Lung (tissue), 12 donors: Measurements from ENCODE around the gene FGFR2. TPM values are rescaled to one million over a fixed set of nuclear protein-coding genes. Genes with fewer than 3 reads are reported as not detected.

ENCODE experiments used
- ATAC-seq: fragments of 200-7000 bp; cut with Tn5 transposase; one replicate; pipeline ENCODE4 v1.9.1; 2020; ENCODE audit warnings: moderate number of reproducible peaks; ENCODE audit not compliant: insufficient read depth, low FRiP score
- DNase-seq, 3 donors: peaks; one replicate each; pipeline ENCODE4 v3.0.0-alpha.2; 2013 to 2017
- H3K27ac ChIP-seq, 2 donors: one replicate each; pipeline ENCODE4 v1.5.1; 2013; ENCODE audit warnings: mild to moderate bottlenecking in 2 of 2, moderate library complexity in 2 of 2, control low read depth in 1 of 2, inconsistent platforms in 1 of 2, low read depth in 1 of 2, low read length in 1 of 2
- H3K27me3 ChIP-seq, 3 donors: one replicate each; pipeline ENCODE4 v1.5.1; 2013; ENCODE audit warnings: low read length in 2 of 3; ENCODE audit not compliant: control insufficient read depth in 3 of 3, insufficient read depth in 3 of 3
- H3K36me3 ChIP-seq, 4 donors: one replicate each; pipeline ENCODE4 v1.5.1; 2013; ENCODE audit warnings: low read length in 4 of 4, mild to moderate bottlenecking in 1 of 4, moderate library complexity in 1 of 4; ENCODE audit not compliant: control insufficient read depth in 4 of 4, insufficient read depth in 4 of 4
- H3K4me1 ChIP-seq, 5 donors: one replicate each; pipeline ENCODE4 v1.5.1; 2013; ENCODE audit warnings: low read length in 5 of 5, mild to moderate bottlenecking in 2 of 5, moderate library complexity in 1 of 5; ENCODE audit not compliant: control insufficient read depth in 5 of 5, insufficient read depth in 5 of 5
- H3K4me3 ChIP-seq: one replicate; pipeline ENCODE4 v1.5.1; 2013; ENCODE audit warnings: mild to moderate bottlenecking, control low read depth, moderate library complexity
- H3K9ac ChIP-seq, 2 donors: one replicate each; pipeline ENCODE4 v1.5.1; 2013; ENCODE audit warnings: low read length in 2 of 2, control low read depth in 1 of 2; ENCODE audit not compliant: insufficient read depth in 1 of 2
- H3K9me3 ChIP-seq, 4 donors: one replicate each; pipeline ENCODE4 v1.5.1; 2013; ENCODE audit warnings: low read length in 3 of 4, mild to moderate bottlenecking in 1 of 4, moderate library complexity in 1 of 4; ENCODE audit not compliant: control insufficient read depth in 4 of 4, insufficient read depth in 3 of 4
- CTCF ChIP-seq: IDR thresholded peaks from 2 replicates; pipeline ENCODE4 v1.5.1; 2012; ENCODE audit warnings: mild to moderate bottlenecking; ENCODE audit errors: control extremely low read depth, extremely low read depth
- WGBS, 2 donors: extraction: QIAGEN DNeasy Blood & Tissue Kit; methylation state at CpG; one replicate each; pipeline ENCODE4 v1.1.7; 2013; 5-methylcytosine and 5-hydroxymethylcytosine counted together
- polyA plus RNA-seq, 2 donors: library from polyadenylated mRNA; stranded (reverse); fragments of 200-250 nt; gene quantifications; one replicate each; pipeline ENCODE4 v1.2.1, GENCODE V29; 2013
- total RNA-seq, 2 donors: library from RNA; depleted of rRNA in 1 of 2; stranded (reverse); fragments of >200 nt in 1 of 2; gene quantifications; one replicate each; pipeline ENCODE4 v1.2.1, GENCODE V29; 2014 to 2021
- donor health status: control.
- donor health status: control.
- donor health status: Bipolar disorder and iron deficiency.
- donor health status: healthy.
- donor health status: DM: yes; HTN: yes; CAD: no.

The FGFR2 gene
- total and polyA plus RNA-seq, 4 donors = 11.4 to 230 (median 41.7) TPM

- no peak for ATAC-seq
- WGBS, 2 donors = 86 to 92% methylated on average over 7 of the region's 7 CpGs
- Histone ChIP-seq H3K27me3 (no peaks in the 10 kb centered on the region), H3K9ac (no peak overlapping the region), H3K27ac (no peak overlapping the region), H3K36me3 (no peaks in the 10 kb centered on the region), H3K9me3 (no peaks in the 10 kb centered on the region), H3K4me3 (no peak overlapping the region), H3K4me1 (peaks cover 0 to 35% (median 18%) of the 10 kb centered on the region in 5 donors)
- no peak for DNase-seq
- no peak for TF ChIP-seq CTCF
These were observed 164.3 kb downstream of the FGFR2 start for GRCh38 chr10:121433965-121434364.

- no peaks in the 10 kb centered on the region for H3K36me3 ChIP-seq
- H3K4me1 ChIP-seq = peaks cover 0 to 9% (median 0%) of the 10 kb centered on the region in 5 donors
- H3K27me3 ChIP-seq = no peaks in the 10 kb centered on the region
- DNase-seq = no peak
- ATAC-seq = no peak
- H3K9me3 ChIP-seq = no peaks in the 10 kb centered on the region
- no peak for TF ChIP-seq CTCF
- WGBS, 2 donors = 83 to 85% methylated on average over 1 of the region's 1 CpG
- no peak overlapping the region for H3K9ac ChIP-seq
- no peak overlapping the region for H3K27ac ChIP-seq
- H3K4me3 ChIP-seq = no peak overlapping the region
These were observed 169.4 kb downstream of the FGFR2 start for GRCh38 chr10:121428867-121429266.
